H1 (cell line): ENCODE results near the gene HNRNPDL. TPM values are rescaled to one million over a fixed set of nuclear protein-coding genes. Genes with fewer than 3 reads are reported as not detected.

Experiments
- CTCF ChIA-PET: fragments of 300-600 bp; sonication (Branson Sonifier 250); formaldehyde crosslinking; loops from one replicate; lab custom pipeline; 2021; ENCODE audit not compliant: partially characterized antibody; lab: Charles Lee
- POLR2A ChIA-PET: fragments of 300-600 bp; sonication (Branson Sonifier 250); formaldehyde crosslinking; loops from one replicate; lab custom pipeline; 2021; ENCODE audit warnings: inconsistent platforms; ENCODE audit not compliant: partially characterized antibody; lab: Charles Lee
- DNase-seq, 2 experiments: peaks; one replicate each; pipeline versions ENCODE4 v3.0.0 to v3.0.0-alpha.2; 2010 to 2022; ENCODE audit warnings: low spot score in 2 of 2, low read depth in 1 of 2, mixed read lengths in 1 of 2
- FAIRE-seq: peaks from 2 replicates; lab custom pipeline; 2011; peaks lifted over from hg19 to GRCh38; lab: Jason Lieb, UNC
- H2AFZ ChIP-seq: 2 replicates; pipeline ENCODE4 v1.8.1; 2012; ENCODE audit warnings: low read length, inconsistent platforms
- H2AK5ac ChIP-seq: 2 replicates; pipeline ENCODE4 v1.6.1; 2013; ENCODE audit warnings: low read depth, low read length
- H2BK120ac ChIP-seq: replicated peaks from 2 replicates; pipeline ENCODE3; 2013; ENCODE audit warnings: low read depth, low read length, inconsistent platforms
- H2BK12ac ChIP-seq: 2 replicates; pipeline ENCODE4 v1.6.1; 2013; ENCODE audit warnings: low read depth, low read length
- H2BK15ac ChIP-seq: 2 replicates; pipeline ENCODE4 v1.6.1; 2013; ENCODE audit warnings: low read length
- H2BK20ac ChIP-seq: 2 replicates; pipeline ENCODE4 v1.6.1; 2013; ENCODE audit warnings: low read length
- H2BK5ac ChIP-seq: 2 replicates; pipeline ENCODE4 v1.6.1; 2013; ENCODE audit warnings: low read depth, low read length
- H3K14ac ChIP-seq: 2 replicates; pipeline ENCODE4 v1.6.1; 2013; ENCODE audit warnings: inconsistent platforms; ENCODE audit not compliant: insufficient read length
- H3K18ac ChIP-seq: 2 replicates; pipeline ENCODE4 v1.6.1; 2013; ENCODE audit warnings: low read length; ENCODE audit errors: extremely low read depth
- H3K23ac ChIP-seq: 2 replicates; pipeline ENCODE4 v1.6.1; 2013; ENCODE audit warnings: inconsistent platforms; ENCODE audit not compliant: insufficient read length
- H3K23me2 ChIP-seq: 2 replicates; pipeline ENCODE4 v1.6.1; 2013; ENCODE audit warnings: low read depth, low read length
- H3K27ac ChIP-seq: 2 replicates; pipeline ENCODE4 v1.6.1; 2011; ENCODE audit warnings: low read depth, low read length, inconsistent platforms
- H3K27me3 ChIP-seq, 4 experiments: replicated peaks in 1 of 4; 1 replicate in 1 of 4; 2 replicates in 3 of 4; pipeline versions ENCODE4 v1.6.1 to v1.8.1; 2011 to 2013; ENCODE audit warnings: low read length in 3 of 4, mild to moderate bottlenecking in 3 of 4, inconsistent platforms in 2 of 4, mixed read lengths in 2 of 4, moderate library complexity in 1 of 4; ENCODE audit not compliant: control insufficient read depth in 3 of 4, insufficient read depth in 3 of 4; ENCODE audit errors: extremely low read depth in 1 of 4
- H3K36me3 ChIP-seq, 4 experiments: 2 replicates each; pipeline versions ENCODE4 v1.6.1 to v1.8.1; 2011 to 2013; ENCODE audit warnings: mild to moderate bottlenecking in 4 of 4, low read length in 3 of 4, moderate library complexity in 2 of 4, control low read depth in 1 of 4, inconsistent platforms in 1 of 4; ENCODE audit not compliant: insufficient read depth in 4 of 4, control insufficient read depth in 2 of 4
- H3K4ac ChIP-seq: replicated peaks from 2 replicates; pipeline ENCODE3; 2013; ENCODE audit warnings: low read length, low read depth, mixed read lengths, inconsistent platforms; ENCODE audit not compliant: insufficient read length
- H3K4me1 ChIP-seq, 4 experiments: replicated peaks in 1 of 4; 1 replicate in 1 of 4; 2 replicates in 3 of 4; pipeline versions ENCODE4 v1.6.1 to v1.8.1; 2011 to 2013; ENCODE audit warnings: low read length in 3 of 4, inconsistent platforms in 2 of 4, mixed read lengths in 1 of 4; ENCODE audit not compliant: insufficient read depth in 4 of 4, control insufficient read depth in 3 of 4
- H3K4me2 ChIP-seq, 2 experiments: 2 replicates each; pipeline versions ENCODE4 v1.6.1 to v1.8.1; 2011 to 2013; ENCODE audit warnings: low read depth in 2 of 2, low read length in 2 of 2, control low read depth in 1 of 2, inconsistent platforms in 1 of 2, mild to moderate bottlenecking in 1 of 2; ENCODE audit not compliant: insufficient read depth in 1 of 2
- H3K4me3 ChIP-seq, 4 experiments: fragments of 200-600, 300-600 bp in 1 of 4; sonication (generic), shearing (Covaris generic), sonication (Bioruptor Twin) in 1 of 4; 2 replicates each; pipeline versions ENCODE4 v1.5.1 to v1.8.1; 2011 to 2016; ENCODE audit warnings: low read length in 4 of 4, low read depth in 3 of 4, control low read depth in 2 of 4, inconsistent platforms in 2 of 4, mild to moderate bottlenecking in 2 of 4, mixed read lengths in 1 of 4, moderate library complexity in 1 of 4; ENCODE audit not compliant: insufficient read depth in 2 of 4; ENCODE audit errors: extremely low read depth in 1 of 4
- H3K56ac ChIP-seq: replicated peaks from 2 replicates; pipeline ENCODE3; 2013; ENCODE audit warnings: low read depth, mild to moderate bottlenecking, mixed read lengths, low read length, inconsistent platforms; ENCODE audit not compliant: insufficient read length
- H3K79me1 ChIP-seq: 2 replicates; pipeline ENCODE4 v1.6.1; 2013; ENCODE audit warnings: low read depth, low read length, control low read depth
- H3K79me2 ChIP-seq, 2 experiments: 2 replicates each; pipeline versions ENCODE4 v1.6.1 to v1.8.1; 2012 to 2013; ENCODE audit warnings: low read length in 2 of 2, mild to moderate bottlenecking in 2 of 2, inconsistent platforms in 1 of 2; ENCODE audit not compliant: insufficient read depth in 2 of 2, control insufficient read depth in 1 of 2
- H3K9ac ChIP-seq, 4 experiments: replicated peaks in 1 of 4; 1 replicate in 1 of 4; 2 replicates in 3 of 4; pipeline versions ENCODE4 v1.6.1 to v1.8.1; 2011 to 2013; ENCODE audit warnings: low read depth in 3 of 4, low read length in 3 of 4, control low read depth in 2 of 4, mild to moderate bottlenecking in 2 of 4, moderate library complexity in 2 of 4, inconsistent platforms in 1 of 4; ENCODE audit errors: extremely low read depth in 1 of 4
- H3K9me3 ChIP-seq, 2 experiments: 2 replicates each; pipeline versions ENCODE4 v1.6.1 to v1.8.1; 2012 to 2013; ENCODE audit warnings: mild to moderate bottlenecking in 2 of 2, moderate library complexity in 2 of 2, control low read depth in 1 of 2, inconsistent platforms in 1 of 2, low read depth in 1 of 2, low read length in 1 of 2, mixed read lengths in 1 of 2; ENCODE audit not compliant: insufficient read depth in 2 of 2
- H4K20me1 ChIP-seq, 2 experiments: replicated peaks in 1 of 2; 2 replicates each; pipeline versions ENCODE3 to v1.8.1; 2011 to 2013; ENCODE audit warnings: inconsistent platforms in 2 of 2, low read length in 2 of 2, mild to moderate bottlenecking in 1 of 2; ENCODE audit not compliant: insufficient read depth in 2 of 2, control insufficient read depth in 1 of 2
- H4K5ac ChIP-seq: 2 replicates; pipeline ENCODE4 v1.6.1; 2013; ENCODE audit warnings: low read length, low read depth, mixed read lengths, inconsistent platforms; ENCODE audit not compliant: insufficient read length
- H4K8ac ChIP-seq: 2 replicates; pipeline ENCODE4 v1.8.0; 2013; ENCODE audit warnings: mild to moderate bottlenecking, moderate library complexity, low read length, inconsistent platforms; ENCODE audit not compliant: insufficient read depth; ENCODE audit errors: extremely low read depth
- H4K91ac ChIP-seq: replicated peaks from 2 replicates; pipeline ENCODE3; 2013; ENCODE audit warnings: low read length, mixed read lengths, inconsistent platforms; ENCODE audit not compliant: insufficient read length
- JUN ChIP-seq: IDR thresholded peaks from 2 replicates; pipeline ENCODE4 v1.6.1; 2011; ENCODE audit warnings: low read depth, mild to moderate bottlenecking, improper control_type of control experiment, low read length
- TAF1 ChIP-seq: IDR thresholded peaks from 2 replicates; pipeline ENCODE4 v1.6.1; 2011; ENCODE audit warnings: mild to moderate bottlenecking, low read depth, low read length
- WGBS, 2 experiments: shearing (Covaris generic) in 1 of 2; methylation state at CpG; one replicate each; pipeline versions ENCODE4 v1.1.6 to v1.1.7; 2013 to 2015; ENCODE audit warnings: low lambda C conversion rate in 2 of 2, mixed read lengths in 2 of 2, inconsistent platforms in 1 of 2, low coverage in 1 of 2, missing lambda C conversion rate in 1 of 2; ENCODE audit not compliant: insufficient replicate concordance in 2 of 2, insufficient coverage in 1 of 2, insufficient read length in 1 of 2; ENCODE audit errors: extremely low coverage in 1 of 2, missing lambda C conversion rate in 1 of 2; 5-methylcytosine and 5-hydroxymethylcytosine counted together
- polyA plus RNA-seq, 7 experiments: library from polyadenylated mRNA; depleted of rRNA in 3 of 7; stranded (reverse) in 5 of 7; unstranded in 2 of 7; fragments of >200 nt in 5 of 7; fragments of 200-250 nt in 2 of 7; gene quantifications; 1 replicate in 5 of 7; 2 replicates in 1 of 7; 4 replicates in 1 of 7; pipeline versions ENCODE4 v1.2.1 to v1.2.3, GENCODE V29; 2011 to 2013; ENCODE audit warnings: missing spikeins in 2 of 7, mixed read lengths in 2 of 7
- total RNA-seq: library from RNA; stranded (reverse); fragmentation: NEBNext Ultra II Directional; extraction: Animal tissue kit (Norgen Biotek cat#: 25700); gene quantifications from 2 replicates; pipeline ENCODE4 v1.2.1, GENCODE V29; 2021

Gene HNRNPDL
- total and polyA plus RNA-seq, 2 of the 8 experiments (the other 6 are each of a cell fraction or from before 2014, with no cell fraction given), result 197 to 411 TPM

- no peaks in the 10 kb centered on the region for H3K9me3 ChIP-seq
- H3K4ac ChIP-seq, result no peak overlapping the region
- H3K79me1 ChIP-seq, result peaks cover 8% of the 10 kb centered on the region
- H3K36me3 ChIP-seq, result peaks cover 15 to 47% (median 38%) of the 10 kb centered on the region in 4 experiments
- peaks cover 8 to 83% of the 10 kb centered on the region in 2 experiments for H3K79me2 ChIP-seq
- H3K4me1 ChIP-seq, result no peaks in the 10 kb centered on the region
- ChIA-PET POLR2A (interaction anchor here (2.3 to 4.2 kb wide), 2 partner anchors 17 to 19 kb away, joined by 6 to 21 read pairs; partner anchors contain the start of gene HNRNPDL), CTCF (interaction anchor here (2.1 kb wide), 1 partner anchor 12 kb away, joined by 4 read pairs; no protein-coding TSS in a partner anchor)
- no peaks in the 10 kb centered on the region for H3K23me2 ChIP-seq
- H4K5ac ChIP-seq, result no peak overlapping the region
- H2AK5ac ChIP-seq, result no peak overlapping the region
- H3K18ac ChIP-seq, result no peak overlapping the region
- no peak overlapping the region for H3K23ac ChIP-seq
- DNase-seq (no peak), FAIRE-seq (no peak)
- TF ChIP-seq TAF1 (no peak), JUN (no peak)
- H3K14ac ChIP-seq, result no peak overlapping the region
- H4K91ac ChIP-seq, result no peak overlapping the region
- WGBS, 2 experiments, result 100% methylated on average over 1 of the region's 1 CpG; no CpG with 5 or more reads in 1 of the 2 experiments
- no peak overlapping the region for H2BK5ac ChIP-seq
- H3K4me3 ChIP-seq, result no peak overlapping the region
- H3K27me3 ChIP-seq, result no peaks in the 10 kb centered on the region
- H2BK120ac ChIP-seq, result no peak overlapping the region
- no peak overlapping the region for H2BK15ac ChIP-seq
- no peak overlapping the region for H3K4me2 ChIP-seq
- H3K9ac ChIP-seq, result no peak overlapping the region
- H3K27ac ChIP-seq, result no peak overlapping the region
- H4K20me1 ChIP-seq, result peaks cover 3 to 7% of the 10 kb centered on the region in 2 experiments
- no peak overlapping the region for H2BK20ac ChIP-seq
- no peak overlapping the region for H2AFZ ChIP-seq
- H4K8ac ChIP-seq, result no peak overlapping the region
- H3K56ac ChIP-seq, result no peak overlapping the region
- no peak overlapping the region for H2BK12ac ChIP-seq
Measured at GRCh38 chr4:82447886-82448285, 17.6 kb upstream of the HNRNPDL start.
